Common myeloid progenitor, CD34-positive (primary cell): ENCODE data around the gene TLNRD1.
A peak's percentile ranks its signal among the peaks of the same experiment; 100 is the strongest.

Source experiments
- CTCF ChIA-PET: fragments of 350-600 bp; sonication (Branson Sonifier 250); formaldehyde crosslinking; loops from one replicate; lab custom pipeline; 2021; ENCODE audit warnings: antibody characterized with exemption; lab: Charles Lee
- POLR2A ChIA-PET: fragments of 350-600 bp; sonication (Branson Sonifier 250); formaldehyde crosslinking; loops from one replicate; lab custom pipeline; 2021; ENCODE audit warnings: antibody characterized with exemption; lab: Charles Lee
- DNase-seq, 3 donors: peaks; one replicate each; pipeline versions ENCODE4 v3.0.0 to v3.0.0-alpha.2; 2013
- H3K27ac ChIP-seq, 2 experiments: 1 replicate in 1 of 2; 2 replicates in 1 of 2; pipeline ENCODE4 v1.7.0; 2013; ENCODE audit warnings: inconsistent platforms in 2 of 2, low read length in 2 of 2, mild to moderate bottlenecking in 2 of 2, low read depth in 1 of 2, moderate library complexity in 1 of 2; ENCODE audit not compliant: severe bottlenecking in 2 of 2, insufficient read depth in 1 of 2, poor library complexity in 1 of 2
- H3K27me3 ChIP-seq, 5 experiments: replicated peaks in 2 of 5; 1 replicate in 3 of 5; 2 replicates in 2 of 5; pipeline versions ENCODE4 v1.6.1 to v1.7.0; 2013; ENCODE audit warnings: low read length in 4 of 5, mild to moderate bottlenecking in 2 of 5, moderate library complexity in 2 of 5, inconsistent platforms in 1 of 5; ENCODE audit not compliant: insufficient read depth in 5 of 5, control insufficient read depth in 4 of 5
- H3K36me3 ChIP-seq, 4 experiments: 1 replicate in 2 of 4; 2 replicates in 2 of 4; pipeline versions ENCODE4 v1.6.1 to v1.7.0; 2013; ENCODE audit warnings: low read length in 3 of 4, control low read depth in 1 of 4, mild to moderate bottlenecking in 1 of 4; ENCODE audit not compliant: control insufficient read depth in 4 of 4, insufficient read depth in 4 of 4
- H3K4me1 ChIP-seq, 4 experiments: 1 replicate in 3 of 4; 2 replicates in 1 of 4; pipeline versions ENCODE4 v1.6.1 to v1.7.1; 2013; ENCODE audit warnings: low read length in 3 of 4, mild to moderate bottlenecking in 3 of 4, control low read depth in 1 of 4, inconsistent platforms in 1 of 4, moderate library complexity in 1 of 4; ENCODE audit not compliant: control insufficient read depth in 4 of 4, insufficient read depth in 4 of 4; ENCODE audit errors: control extremely low read depth in 1 of 4
- H3K4me3 ChIP-seq, 7 experiments: 1 replicate in 4 of 7; 2 replicates in 3 of 7; pipeline versions ENCODE4 v1.5.1 to v1.7.0; 2013; ENCODE audit warnings: mild to moderate bottlenecking in 7 of 7, low read length in 6 of 7, moderate library complexity in 6 of 7, inconsistent platforms in 2 of 7, low read depth in 2 of 7, control low read depth in 1 of 7; ENCODE audit not compliant: insufficient read depth in 4 of 7, control insufficient read depth in 1 of 7; ENCODE audit errors: extremely low read depth in 1 of 7
- H3K9me3 ChIP-seq, 5 experiments: 1 replicate in 4 of 5; 2 replicates in 1 of 5; pipeline versions ENCODE4 v1.6.1 to v1.7.1; 2013; ENCODE audit warnings: low read length in 4 of 5, mild to moderate bottlenecking in 2 of 5, inconsistent platforms in 1 of 5, low read depth in 1 of 5, moderate library complexity in 1 of 5; ENCODE audit not compliant: control insufficient read depth in 4 of 5, insufficient read depth in 2 of 5; ENCODE audit errors: control extremely low read depth in 1 of 5
- WGBS: methylation state at CpG from one replicate; pipeline ENCODE4 v1.1.5; 2013; ENCODE audit not compliant: insufficient coverage; 5-methylcytosine and 5-hydroxymethylcytosine counted together

TLNRD1 gene

DNA sequence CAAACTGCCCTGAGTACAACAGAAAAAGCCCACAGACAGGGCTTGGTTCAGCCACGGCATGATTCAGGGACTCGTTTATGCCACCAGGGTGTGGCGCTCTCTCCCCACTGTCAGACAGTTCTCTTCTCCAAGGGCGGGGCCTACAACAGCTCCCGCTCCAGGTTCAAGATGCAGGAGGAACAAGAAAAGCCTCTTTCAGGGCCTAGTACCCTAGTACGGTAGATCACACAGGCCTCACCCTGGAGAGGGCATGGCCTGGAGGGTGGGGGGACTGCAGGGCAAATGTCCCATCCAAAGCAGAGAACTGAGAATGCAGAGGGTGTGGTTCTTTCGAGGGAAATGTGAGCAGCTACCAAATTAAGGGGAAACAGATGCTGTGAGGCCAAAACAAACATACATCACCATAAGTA lies 23.1 kb upstream of the TLNRD1 start:
- H3K4me3 ChIP-seq: no peak overlapping the region
- peak; percentile 47 to 70 (median 54) for DNase-seq
- ChIA-PET CTCF (interaction anchor here (0.8 to 4.9 kb wide), 11 partner anchors 9 to 288 kb away, joined by 3 to 28 read pairs (median 3); no protein-coding TSS in a partner anchor), POLR2A (no interaction called here)
- H3K27me3 ChIP-seq: no peaks in the 10 kb centered on the region
- H3K9me3 ChIP-seq: no peaks in the 10 kb centered on the region
- peaks cover 7 to 60% (median 35%) of the 10 kb centered on the region in 4 experiments for H3K36me3 ChIP-seq
- peaks cover 0 to 7% (median 0%) of the 10 kb centered on the region in 4 experiments for H3K4me1 ChIP-seq
- peak overlapping the region in 1 of 2 experiments; percentile 20 for H3K27ac ChIP-seq
- WGBS: 80% methylated on average over 6 of the region's 7 CpGs

DNA sequence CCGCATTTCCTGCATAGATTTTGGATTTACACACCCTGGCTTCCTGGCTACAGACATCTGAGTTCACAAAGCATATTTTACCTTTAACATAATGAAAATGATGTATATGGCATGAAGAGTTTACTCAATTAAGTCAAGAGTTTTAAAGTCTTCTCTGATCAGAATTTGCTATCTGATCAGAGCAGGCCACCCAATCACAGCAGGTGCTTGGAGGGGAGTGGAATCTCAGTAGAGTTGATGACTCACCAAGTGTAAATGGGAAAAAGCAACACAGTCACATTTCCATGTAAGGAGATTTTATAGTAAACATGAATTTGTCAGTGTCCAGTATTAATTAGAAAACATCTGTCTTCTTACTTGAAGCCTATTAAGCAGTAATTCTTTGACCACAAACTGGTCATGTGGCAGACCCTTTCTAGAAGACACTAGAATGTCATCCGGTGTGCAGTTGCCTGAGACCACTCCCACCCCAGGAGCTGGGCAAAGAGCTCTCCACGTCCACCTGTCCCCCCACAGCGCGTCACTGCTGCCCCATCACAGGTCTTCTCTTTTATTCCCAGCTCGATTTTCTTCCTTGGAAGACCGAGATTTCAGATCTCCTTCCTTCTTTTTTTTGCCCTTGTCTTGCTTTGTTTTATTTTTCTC lies 21.9 kb upstream of the TLNRD1 start:
- 99% methylated on average over 6 of the region's 7 CpGs for WGBS
- H3K36me3 ChIP-seq: peaks cover 7 to 55% (median 29%) of the 10 kb centered on the region in 4 experiments
- POLR2A ChIA-PET: no interaction called here

DNA sequence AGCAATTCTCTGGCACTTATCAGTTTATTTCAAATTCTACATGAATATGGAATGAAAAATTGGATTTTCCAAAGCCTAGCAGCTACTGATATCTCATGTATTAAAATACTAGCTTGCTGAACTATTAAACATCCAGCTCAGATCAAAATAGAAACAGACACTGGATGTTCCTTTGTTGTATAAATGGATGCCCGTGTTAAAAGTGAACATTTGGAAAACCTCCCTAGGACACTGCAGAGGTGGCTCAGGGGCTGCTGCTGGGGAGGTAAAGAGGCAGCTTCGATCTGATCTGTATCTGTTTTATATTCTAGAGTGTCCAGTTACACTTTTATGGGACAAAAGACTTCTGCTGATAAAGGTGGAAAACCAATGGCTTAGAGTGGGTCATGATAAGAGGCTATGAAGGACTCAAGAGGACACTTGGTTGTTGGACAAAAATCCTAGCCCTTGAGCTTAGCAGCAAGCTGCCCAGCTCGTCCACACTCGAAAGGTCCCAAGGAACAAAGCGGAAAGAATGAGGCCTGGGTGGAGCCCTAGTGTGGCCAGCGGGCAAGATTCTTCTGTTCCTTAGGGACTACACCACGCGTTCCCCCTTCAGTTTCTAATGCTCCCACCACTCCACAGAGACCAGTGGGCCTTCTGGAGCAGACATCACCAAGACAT lies 21.1 kb upstream of the TLNRD1 start:
- ChIA-PET POLR2A (no interaction called here), CTCF (interaction anchor here (0.7 to 2.4 kb wide), 6 partner anchors 8 to 289 kb away, joined by 3 to 12 read pairs (median 3); no protein-coding TSS in a partner anchor)
- 65% methylated on average over 8 of the region's 8 CpGs for WGBS
- H3K27me3 ChIP-seq: no peaks in the 10 kb centered on the region
- no peak for DNase-seq
- peaks cover 1 to 14% (median 5%) of the 10 kb centered on the region in 4 experiments for H3K4me1 ChIP-seq
- peak overlapping the region in 1 of 2 experiments; percentile 37 for H3K27ac ChIP-seq
- peaks cover 7 to 52% (median 26%) of the 10 kb centered on the region in 4 experiments for H3K36me3 ChIP-seq
- H3K9me3 ChIP-seq: no peaks in the 10 kb centered on the region
- no peak overlapping the region for H3K4me3 ChIP-seq

More for the DNA sequence above, 21.9 kb upstream of the TLNRD1 start:
- H3K9me3 ChIP-seq: no peaks in the 10 kb centered on the region
- H3K27ac ChIP-seq: peak overlapping the region in 1 of 2 experiments; percentile 37
- H3K27me3 ChIP-seq: no peaks in the 10 kb centered on the region
- peaks cover 0 to 9% (median 0%) of the 10 kb centered on the region in 4 experiments for H3K4me1 ChIP-seq
- no peak overlapping the region for H3K4me3 ChIP-seq
- no peak for DNase-seq
- CTCF ChIA-PET: interaction anchor here (0.7 to 2.4 kb wide), 7 partner anchors 8 to 290 kb away, joined by 3 to 12 read pairs (median 3); no protein-coding TSS in a partner anchor

DNA sequence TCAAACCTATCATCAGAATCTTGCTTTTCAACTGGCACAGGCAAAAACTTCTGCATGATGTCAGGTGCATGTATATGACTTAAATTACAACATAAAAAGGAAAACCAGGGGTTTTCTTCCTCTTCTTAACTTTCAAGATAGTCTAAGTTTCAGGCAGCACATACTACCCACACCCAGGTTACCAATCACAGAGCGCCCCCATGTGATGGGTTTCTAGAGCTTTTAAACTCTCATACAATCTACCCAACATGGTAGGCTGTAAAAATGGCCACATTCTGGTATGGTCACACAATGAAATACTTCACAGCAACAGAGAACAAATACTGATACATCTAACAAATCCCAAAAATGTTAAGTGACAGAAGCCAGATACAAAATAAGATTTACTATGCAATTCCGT lies 18.5 kb upstream of the TLNRD1 start:
- Histone ChIP-seq H3K4me3 (no peak overlapping the region), H3K9me3 (no peaks in the 10 kb centered on the region), H3K27me3 (no peaks in the 10 kb centered on the region), H3K36me3 (peaks cover 5 to 41% (median 23%) of the 10 kb centered on the region in 4 experiments), H3K4me1 (peaks cover 1 to 36% (median 22%) of the 10 kb centered on the region in 4 experiments), H3K27ac (peak overlapping the region in 1 of 2 experiments; percentile 20)
- POLR2A ChIA-PET: no interaction called here
- CTCF ChIA-PET: interaction anchor here (1.1 kb wide), 1 partner anchor 10 kb away, joined by 3 read pairs; no protein-coding TSS in a partner anchor
- DNase-seq: peak in 2 of 3 donors; percentile 43 to 48
- 100% methylated on average over 1 of the region's 2 CpGs for WGBS

DNA sequence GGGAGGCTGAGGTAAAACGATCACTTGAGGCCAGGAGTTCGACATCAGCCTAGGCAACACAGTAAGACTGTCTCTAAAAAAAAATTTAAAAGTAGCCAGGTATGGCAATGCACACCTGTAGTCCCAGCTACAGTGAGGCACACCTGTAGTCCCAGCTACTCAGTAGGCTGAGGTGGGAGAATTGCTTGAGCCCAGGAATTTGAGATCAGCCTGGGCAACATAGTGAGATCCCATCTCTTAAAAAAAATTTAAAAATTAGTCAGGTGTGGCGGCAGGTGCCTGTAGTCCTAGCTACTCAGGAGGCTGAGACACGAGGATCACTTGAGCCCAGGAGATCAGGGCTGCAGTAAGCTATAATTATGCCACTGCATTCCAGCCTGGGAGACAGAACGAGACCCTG lies 17.9 kb upstream of the TLNRD1 start:
- 100% methylated on average over 3 of the region's 5 CpGs for WGBS
- Histone ChIP-seq H3K27ac (no peak overlapping the region), H3K36me3 (peaks cover 5 to 34% (median 21%) of the 10 kb centered on the region in 4 experiments), H3K4me1 (peaks cover 1 to 38% (median 24%) of the 10 kb centered on the region in 4 experiments), H3K4me3 (no peak overlapping the region), H3K9me3 (no peaks in the 10 kb centered on the region), H3K27me3 (no peaks in the 10 kb centered on the region)
- POLR2A ChIA-PET: no interaction called here
- DNase-seq: no peak
- CTCF ChIA-PET: no interaction called here

DNA sequence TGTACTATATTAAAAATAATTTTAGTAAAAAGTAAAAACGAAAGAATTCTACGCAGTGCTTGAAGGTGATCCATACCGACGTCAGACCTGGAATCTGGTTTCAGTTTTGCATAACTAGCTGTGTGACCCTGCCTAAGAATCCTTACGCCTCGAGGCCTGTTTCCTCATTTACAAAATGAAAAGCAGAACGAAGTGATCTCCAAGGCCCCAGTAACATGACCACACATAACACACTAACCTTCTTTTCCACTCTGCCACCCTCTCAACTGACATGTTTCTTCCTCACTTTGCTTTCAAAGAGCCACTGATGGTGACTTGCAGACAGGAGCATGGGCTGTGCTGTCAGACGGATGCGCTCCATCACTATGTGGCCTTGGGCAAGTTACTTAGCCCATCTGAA lies 15.9 kb upstream of the TLNRD1 start:
- DNase-seq: peak; percentile 81 to 95 (median 93)
- Histone ChIP-seq H3K9me3 (no peaks in the 10 kb centered on the region), H3K36me3 (peaks cover 0 to 15% (median 6%) of the 10 kb centered on the region in 4 experiments), H3K27ac (peak overlapping the region; percentile 76 to 84), H3K4me1 (peaks cover 12 to 53% (median 37%) of the 10 kb centered on the region in 4 experiments), H3K4me3 (peak overlapping the region in 5 of 7 experiments; percentile 10 to 67 (median 44)), H3K27me3 (no peaks in the 10 kb centered on the region)
- ChIA-PET POLR2A (no interaction called here), CTCF (interaction anchor here (1.3 kb wide), 2 partner anchors 16 to 124 kb away, joined by 3 read pairs; no protein-coding TSS in a partner anchor)
- WGBS: 0% methylated on average over 7 of the region's 9 CpGs
